Measurements from ENCODE around the gene NKTR.
A peak's percentile ranks its signal among the peaks of the same experiment; 100 is the strongest.

NKTR gene

DNA sequence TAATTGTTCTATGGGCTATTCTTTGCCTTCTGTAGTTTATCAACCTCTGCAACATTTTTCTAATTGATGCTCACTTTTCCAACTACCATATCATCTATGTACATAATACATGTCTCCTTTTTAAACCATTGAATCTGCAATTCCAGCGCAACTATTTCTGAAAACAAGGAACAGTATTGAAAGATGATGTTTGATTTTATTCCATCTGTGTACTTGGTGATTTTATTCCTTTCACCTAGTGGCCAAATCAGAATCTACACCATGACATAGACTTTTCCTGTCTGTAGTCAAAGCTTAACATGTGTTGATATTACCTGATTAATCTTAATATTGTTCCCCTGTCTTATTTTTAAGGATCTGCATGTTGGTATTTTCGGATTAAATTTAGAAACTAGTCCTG, 13.0 kb downstream of the NKTR start:
- no peak overlapping the region for H3K4me3 ChIP-seq (ENCODE audit: low read depth, low read length)
- no peak for DNase-seq (ENCODE audit: low read depth, low spot score)
- POLR2A ChIA-PET: no interaction called here
- TF ChIP-seq, protein P1, sequence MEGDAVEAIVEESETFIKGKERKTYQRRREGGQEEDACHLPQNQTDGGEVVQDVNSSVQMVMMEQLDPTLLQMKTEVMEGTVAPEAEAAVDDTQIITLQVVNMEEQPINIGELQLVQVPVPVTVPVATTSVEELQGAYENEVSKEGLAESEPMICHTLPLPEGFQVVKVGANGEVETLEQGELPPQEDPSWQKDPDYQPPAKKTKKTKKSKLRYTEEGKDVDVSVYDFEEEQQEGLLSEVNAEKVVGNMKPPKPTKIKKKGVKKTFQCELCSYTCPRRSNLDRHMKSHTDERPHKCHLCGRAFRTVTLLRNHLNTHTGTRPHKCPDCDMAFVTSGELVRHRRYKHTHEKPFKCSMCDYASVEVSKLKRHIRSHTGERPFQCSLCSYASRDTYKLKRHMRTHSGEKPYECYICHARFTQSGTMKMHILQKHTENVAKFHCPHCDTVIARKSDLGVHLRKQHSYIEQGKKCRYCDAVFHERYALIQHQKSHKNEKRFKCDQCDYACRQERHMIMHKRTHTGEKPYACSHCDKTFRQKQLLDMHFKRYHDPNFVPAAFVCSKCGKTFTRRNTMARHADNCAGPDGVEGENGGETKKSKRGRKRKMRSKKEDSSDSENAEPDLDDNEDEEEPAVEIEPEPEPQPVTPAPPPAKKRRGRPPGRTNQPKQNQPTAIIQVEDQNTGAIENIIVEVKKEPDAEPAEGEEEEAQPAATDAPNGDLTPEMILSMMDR (IDR thresholded peaks at IDR 0.05; ENCODE audit: insufficient read depth, low read length, missing control alignments): peak; percentile 24
- CTCF ChIA-PET: interaction anchor here (0.6 to 5.6 kb wide), 8 partner anchors 9 to 38 kb away, joined by 3 to 38 read pairs (median 6); partner anchors contain the start of gene NKTR

GRCh38 chr3:42631620-42632019, 31.1 kb downstream of the NKTR start:
- H3K4me3 ChIP-seq (ENCODE audit: low read depth, low read length): no peak overlapping the region
- TF ChIP-seq, protein P1 (IDR thresholded peaks at IDR 0.05; ENCODE audit: insufficient read depth, low read length, missing control alignments): no peak
- CTCF ChIA-PET: interaction anchor here (1.0 kb wide), 1 partner anchor 18 kb away, joined by 3 read pairs; no protein-coding TSS in a partner anchor
- no peak for DNase-seq (ENCODE audit: low read depth, low spot score)
- POLR2A ChIA-PET: no interaction called here

- no peak overlapping the region for H3K4me3 ChIP-seq (ENCODE audit: low read depth, low read length)
- TF ChIP-seq, protein P1 (IDR thresholded peaks at IDR 0.05; ENCODE audit: insufficient read depth, low read length, missing control alignments): no peak
- ChIA-PET CTCF (no interaction called here), POLR2A (no interaction called here)
- no peak for DNase-seq (ENCODE audit: low read depth, low spot score)
These were observed 31.7 kb downstream of the NKTR start for GRCh38 chr3:42632146-42632545.

DNA sequence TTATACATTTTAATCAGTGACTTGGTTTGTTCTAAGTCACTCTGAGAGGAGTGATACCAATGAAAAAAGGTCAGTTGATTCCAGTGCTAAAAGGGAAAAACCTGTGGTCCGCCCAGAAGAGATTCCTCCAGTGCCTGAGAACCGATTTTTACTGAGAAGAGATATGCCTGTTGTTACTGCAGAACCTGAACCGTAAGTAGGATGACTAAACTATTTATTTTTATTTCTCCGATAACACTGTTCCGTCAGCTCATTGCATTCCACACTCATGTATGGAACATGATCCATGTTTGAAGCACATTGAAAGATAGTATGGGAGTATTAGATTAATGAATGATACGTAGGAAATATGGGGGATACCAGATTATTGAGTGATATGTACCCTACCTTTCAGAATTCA, 33.1 kb downstream of the NKTR start:
- H3K4me3 ChIP-seq (ENCODE audit: low read depth, low read length): no peak overlapping the region
- CTCF ChIA-PET: interaction anchor here (0.9 to 1.0 kb wide), 2 partner anchors 14 to 18 kb away, joined by 3 read pairs; no protein-coding TSS in a partner anchor
- POLR2A ChIA-PET: no interaction called here
- TF ChIP-seq, protein P1 (IDR thresholded peaks at IDR 0.05; ENCODE audit: insufficient read depth, low read length, missing control alignments): no peak
- no peak for DNase-seq (ENCODE audit: low read depth, low spot score)

DNA sequence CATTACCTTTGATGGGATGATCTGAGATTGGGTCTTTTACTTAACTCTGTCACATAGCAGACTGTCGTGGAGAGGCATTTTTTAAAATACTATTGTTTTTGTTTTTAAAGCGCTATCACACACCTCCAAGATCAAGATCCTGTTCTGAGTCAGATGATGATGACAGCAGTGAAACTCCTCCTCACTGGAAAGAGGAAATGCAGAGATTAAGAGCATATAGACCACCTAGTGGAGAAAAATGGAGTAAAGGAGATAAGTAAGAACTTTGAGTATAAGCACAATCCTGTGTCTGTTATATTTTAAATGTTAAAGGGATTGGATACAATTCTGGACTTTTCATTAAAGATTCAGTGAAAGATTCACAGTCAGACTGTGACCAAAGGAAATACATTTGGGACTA, 34.6 kb downstream of the NKTR start:
- ChIA-PET POLR2A (no interaction called here), CTCF (no interaction called here)
- no peak for DNase-seq (ENCODE audit: low read depth, low spot score)
- TF ChIP-seq, protein P1 (IDR thresholded peaks at IDR 0.05; ENCODE audit: insufficient read depth, low read length, missing control alignments): no peak
- H3K4me3 ChIP-seq (ENCODE audit: low read depth, low read length): no peak overlapping the region

DNA sequence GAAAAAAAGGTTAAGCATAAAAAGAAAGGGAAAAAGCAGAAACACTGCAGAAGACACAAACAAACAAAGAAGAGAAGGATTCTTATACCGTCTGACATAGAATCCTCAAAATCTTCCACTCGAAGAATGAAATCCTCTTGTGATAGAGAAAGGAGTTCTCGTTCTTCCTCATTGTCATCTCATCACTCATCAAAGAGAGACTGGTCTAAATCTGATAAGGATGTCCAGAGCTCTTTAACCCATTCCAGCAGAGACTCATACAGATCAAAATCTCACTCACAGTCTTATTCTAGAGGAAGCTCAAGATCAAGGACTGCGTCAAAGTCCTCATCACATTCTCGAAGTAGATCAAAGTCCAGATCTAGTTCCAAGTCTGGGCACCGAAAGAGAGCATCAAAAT, 36.5 kb downstream of the NKTR start:
- CTCF ChIA-PET: interaction anchor here (0.8 to 2.2 kb wide), 5 partner anchors 11 to 107 kb away, joined by 3 to 6 read pairs (median 3); no protein-coding TSS in a partner anchor
- no peak overlapping the region for H3K4me3 ChIP-seq (ENCODE audit: low read depth, low read length)
- DNase-seq (ENCODE audit: low read depth, low spot score): no peak
- TF ChIP-seq, protein P1 (IDR thresholded peaks at IDR 0.05; ENCODE audit: insufficient read depth, low read length, missing control alignments): no peak
- POLR2A ChIA-PET: no interaction called here

Data from AG04449 (cell line).